ENCODE measurements around the gene TOP3B. TPM values are rescaled to one million over a fixed set of nuclear protein-coding genes. Genes with fewer than 3 reads are reported as not detected.

Gene TOP3B
- total and polyA plus RNA-seq, 2 experiments from 2014 or later = 35.7 to 77.7 TPM

DNA sequence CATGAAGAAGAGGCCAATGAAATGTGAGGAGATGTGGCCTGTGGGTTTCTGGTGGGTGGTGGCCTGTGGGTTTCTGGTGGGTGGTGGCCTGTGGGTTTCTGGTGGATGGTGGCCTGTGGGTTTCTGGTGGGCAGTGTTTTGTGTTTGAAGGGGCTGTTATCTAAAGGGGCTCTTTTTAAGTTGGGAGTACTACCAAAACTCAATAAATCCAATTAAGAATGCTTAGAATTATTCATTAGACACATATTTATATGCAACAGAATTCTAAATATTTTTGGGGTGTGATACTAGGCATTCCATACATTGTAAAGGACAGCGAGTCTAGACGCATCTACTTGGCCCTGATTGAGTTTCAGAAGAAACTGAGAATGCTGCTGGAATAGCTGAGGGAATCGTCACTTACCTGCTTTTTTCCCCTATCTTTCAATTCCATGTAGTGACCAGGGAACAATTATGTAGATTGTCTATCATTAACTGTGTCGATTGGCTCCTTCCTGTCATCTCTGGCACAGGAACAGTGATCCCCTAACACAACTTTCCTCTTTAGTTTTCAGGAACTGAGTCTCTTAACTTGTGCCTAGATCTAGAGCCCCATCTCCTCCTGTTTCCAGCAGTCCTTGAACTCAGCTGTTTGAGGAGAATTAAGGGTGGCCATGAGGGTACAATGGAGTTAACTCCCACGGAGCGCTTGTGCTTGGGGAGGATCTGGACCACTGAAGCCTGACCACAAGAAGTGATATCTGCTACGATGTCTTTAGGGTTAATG lies 37.3 kb upstream of the TOP3B start:
- H3K4me2 ChIP-seq = no peak overlapping the region
- H3K9me2 ChIP-seq (ENCODE audit: insufficient read depth) = 0 out of 2 replicates have a peak, but pooled peaks cover 2% of the 10 kb centered on the region
- H3F3A ChIP-seq (replicated peaks; ENCODE audit: low read depth) = no peaks in the 10 kb centered on the region
- H3K27ac Mint-ChIP-seq = no peak overlapping the region
- no peak overlapping the region for H3K4me3 Mint-ChIP-seq
- DNase-seq (ENCODE audit: low spot score) (no peak), ATAC-seq (no peak)
- H3K27ac ChIP-seq (ENCODE audit: low read depth) = no peak overlapping the region
- peaks cover 49% of the 10 kb centered on the region for H3K27me3 Mint-ChIP-seq (ENCODE audit: insufficient read depth, low read depth, poor library complexity)
- peaks cover 33% of the 10 kb centered on the region for H3K4me1 Mint-ChIP-seq
- H3K27me3 ChIP-seq (ENCODE audit: insufficient read depth) = peaks cover 97% of the 10 kb centered on the region
- no peaks in the 10 kb centered on the region for H3K36me3 ChIP-seq (ENCODE audit: insufficient read depth)
- no peak for TF ChIP-seq STAT1 (IDR thresholded peaks at IDR 0.05; ENCODE audit: unreplicated experiment)
- no peak overlapping the region for H2AFZ ChIP-seq
- H3K36me3 Mint-ChIP-seq (ENCODE audit: low read depth) = no peaks in the 10 kb centered on the region
- no peaks in the 10 kb centered on the region for H3K79me2 ChIP-seq (replicated peaks; ENCODE audit: insufficient read depth)
- no peak overlapping the region for H3K4me3 ChIP-seq
- no peaks in the 10 kb centered on the region for H4K20me1 ChIP-seq (replicated peaks; ENCODE audit: insufficient read depth)
- H3K9me3 Mint-ChIP-seq = no peaks in the 10 kb centered on the region
- H3K4me1 ChIP-seq (ENCODE audit: insufficient read depth) = peaks cover 15% of the 10 kb centered on the region

DNA sequence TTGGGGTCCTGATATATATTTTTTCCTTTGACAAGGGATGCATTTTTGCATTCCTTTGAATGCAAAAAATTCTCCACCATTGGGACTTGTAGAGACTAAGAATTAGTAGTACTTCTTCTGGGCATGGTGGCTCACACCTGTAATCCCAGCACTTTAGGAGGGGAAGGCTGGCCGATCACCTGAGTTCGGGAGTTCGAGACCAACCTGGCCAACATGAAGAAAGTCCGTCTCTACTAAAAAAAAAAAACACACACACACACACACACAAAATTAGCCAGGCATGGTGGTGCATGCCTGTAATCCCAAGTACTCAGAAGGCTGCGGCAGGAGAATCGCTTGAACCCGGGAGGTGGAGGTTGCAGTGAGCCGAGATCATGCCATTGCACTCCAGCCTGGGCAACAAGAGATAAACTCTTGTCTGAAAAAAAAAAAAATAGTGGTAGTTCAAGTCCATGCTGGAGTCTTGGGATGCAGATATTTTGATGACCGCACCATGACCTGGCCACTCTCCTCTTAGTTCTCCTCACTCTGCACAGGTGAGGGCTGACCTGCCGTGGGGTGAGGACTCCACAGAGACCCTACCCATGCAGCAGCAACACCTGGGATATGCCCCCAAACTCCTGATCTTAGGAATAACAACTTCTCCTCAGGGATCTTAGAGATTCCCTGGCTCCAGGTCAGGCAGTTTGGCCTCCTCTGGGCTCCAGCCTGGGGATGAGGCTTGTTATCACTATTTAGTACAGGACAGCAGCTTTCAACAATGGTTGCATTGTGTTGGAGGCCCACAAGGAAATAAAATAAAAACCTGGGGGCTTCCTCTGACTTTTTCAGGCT lies 36.5 kb upstream of the TOP3B start:
- no peak overlapping the region for H3K27ac ChIP-seq (ENCODE audit: low read depth)
- peak overlapping the region; percentile 7; the same call in 1 of the 2 replicates for H3K4me3 ChIP-seq
- H3F3A ChIP-seq (replicated peaks; ENCODE audit: low read depth) = no peaks in the 10 kb centered on the region
- H3K27me3 ChIP-seq (ENCODE audit: insufficient read depth) = peaks cover 97% of the 10 kb centered on the region
- Mint-ChIP-seq H3K9me3 (no peaks in the 10 kb centered on the region), H3K27me3 (ENCODE audit: insufficient read depth, low read depth, poor library complexity) (peaks cover 55% of the 10 kb centered on the region), H3K4me3 (no peak overlapping the region), H3K36me3 (ENCODE audit: low read depth) (no peaks in the 10 kb centered on the region), H3K4me1 (peaks cover 33% of the 10 kb centered on the region), H3K27ac (no peak overlapping the region)
- H3K79me2 ChIP-seq (replicated peaks; ENCODE audit: insufficient read depth) = no peaks in the 10 kb centered on the region
- DNase-seq (ENCODE audit: low spot score) (no peak), ATAC-seq (no peak)
- no peaks in the 10 kb centered on the region for H4K20me1 ChIP-seq (replicated peaks; ENCODE audit: insufficient read depth)
- no peak overlapping the region for H2AFZ ChIP-seq
- peaks cover 15% of the 10 kb centered on the region for H3K4me1 ChIP-seq (ENCODE audit: insufficient read depth)
- no peaks in the 10 kb centered on the region for H3K36me3 ChIP-seq (ENCODE audit: insufficient read depth)
- H3K4me2 ChIP-seq = peak overlapping the region; percentile 17
- 0 out of 2 replicates have a peak, but pooled peaks cover 2% of the 10 kb centered on the region for H3K9me2 ChIP-seq (ENCODE audit: insufficient read depth)
- TF ChIP-seq CREB1 (CRISPR knock-in tag; IDR thresholded peaks at IDR 0.05; ENCODE audit: low read depth) (no peak), ZNF331 (CRISPR knock-in tag; IDR thresholded peaks at IDR 0.05; ENCODE audit: low read depth) (no peak), ZNF114 (CRISPR knock-in tag; IDR thresholded peaks at IDR 0.05) (no peak), JUNB (IDR thresholded peaks at IDR 0.05; ENCODE audit: unreplicated experiment) (no peak), ZNF462 (CRISPR knock-in tag; IDR thresholded peaks at IDR 0.05) (no peak), POLR2AphosphoS5 (IDR thresholded peaks at IDR 0.05; ENCODE audit: low read depth) (no peak), EZH2phosphoT487 (IDR thresholded peaks at IDR 0.05; ENCODE audit: unreplicated experiment) (no peak), STAT1 (IDR thresholded peaks at IDR 0.05; ENCODE audit: unreplicated experiment) (no peak), CTCF (conservative IDR thresholded peaks at IDR 0.05; ENCODE audit: low read depth in 2 of 2) (no peak)
- TF ChIP-seq, protein P1, sequence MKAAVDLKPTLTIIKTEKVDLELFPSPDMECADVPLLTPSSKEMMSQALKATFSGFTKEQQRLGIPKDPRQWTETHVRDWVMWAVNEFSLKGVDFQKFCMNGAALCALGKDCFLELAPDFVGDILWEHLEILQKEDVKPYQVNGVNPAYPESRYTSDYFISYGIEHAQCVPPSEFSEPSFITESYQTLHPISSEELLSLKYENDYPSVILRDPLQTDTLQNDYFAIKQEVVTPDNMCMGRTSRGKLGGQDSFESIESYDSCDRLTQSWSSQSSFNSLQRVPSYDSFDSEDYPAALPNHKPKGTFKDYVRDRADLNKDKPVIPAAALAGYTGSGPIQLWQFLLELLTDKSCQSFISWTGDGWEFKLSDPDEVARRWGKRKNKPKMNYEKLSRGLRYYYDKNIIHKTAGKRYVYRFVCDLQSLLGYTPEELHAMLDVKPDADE (IDR thresholded peaks at IDR 0.05) = no peak

All from GM23338 (cell line).